Astrocyte of the hippocampus (primary cell): ENCODE data around the gene PRG2.

Experiments
- DNase-seq: peaks from one replicate; pipeline ENCODE4 v3.0.0; 2011; ENCODE audit warnings: low read depth, low spot score

Gene PRG2

DNA sequence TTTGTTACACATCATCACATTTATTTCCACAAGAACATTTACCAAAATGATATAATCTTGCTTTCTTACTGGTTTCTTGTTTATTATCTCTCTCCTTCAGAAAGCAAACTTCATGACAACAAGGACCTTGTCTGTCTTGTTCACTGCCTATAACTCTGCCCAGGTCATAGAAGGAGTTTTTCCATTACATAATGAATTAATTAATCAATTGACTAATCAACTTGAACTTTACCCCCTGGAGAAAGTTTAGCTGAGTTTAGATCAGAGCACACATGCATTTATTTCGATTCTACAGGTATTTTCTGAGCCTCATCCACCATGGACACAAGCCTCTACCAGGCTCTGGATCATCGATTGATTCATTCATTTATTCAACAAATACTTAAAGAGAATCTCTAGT lies 6.3 kb upstream of the PRG2 start:
- DNase-seq = no peak

DNA sequence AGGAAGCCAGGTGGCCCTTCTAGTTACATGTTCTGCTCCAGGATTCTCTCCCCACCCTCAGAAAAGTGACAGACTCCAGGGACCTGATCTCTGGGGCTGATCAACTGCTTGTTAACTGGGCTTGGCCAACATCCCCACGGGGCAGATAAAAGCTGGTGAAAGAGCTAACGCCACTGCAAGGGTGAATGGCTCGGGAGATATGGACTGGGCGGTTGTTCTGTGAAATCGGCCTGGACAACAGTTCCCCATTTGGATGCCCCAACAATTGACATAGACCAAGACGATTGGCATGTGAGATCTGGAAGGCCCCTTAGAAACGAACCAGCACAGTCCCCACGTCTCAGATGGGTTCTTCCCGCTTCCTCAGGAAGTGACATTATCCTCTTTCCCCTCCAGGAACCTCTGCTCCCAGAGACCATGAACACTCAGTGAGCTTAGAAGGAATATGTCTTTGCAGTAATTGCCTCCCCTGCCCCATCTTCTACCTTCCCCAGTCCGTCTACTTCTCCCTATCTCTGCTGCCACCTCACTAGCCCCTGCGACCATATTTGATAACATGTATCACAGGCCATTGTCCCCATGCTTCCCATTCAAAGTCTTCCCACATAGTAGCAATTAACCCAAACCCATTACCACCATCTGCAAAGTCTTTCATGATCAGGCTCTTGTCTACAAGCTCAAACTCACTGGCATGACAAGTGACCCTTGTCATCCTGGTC lies 5.6 kb upstream of the PRG2 start:
- DNase-seq = no peak

DNA sequence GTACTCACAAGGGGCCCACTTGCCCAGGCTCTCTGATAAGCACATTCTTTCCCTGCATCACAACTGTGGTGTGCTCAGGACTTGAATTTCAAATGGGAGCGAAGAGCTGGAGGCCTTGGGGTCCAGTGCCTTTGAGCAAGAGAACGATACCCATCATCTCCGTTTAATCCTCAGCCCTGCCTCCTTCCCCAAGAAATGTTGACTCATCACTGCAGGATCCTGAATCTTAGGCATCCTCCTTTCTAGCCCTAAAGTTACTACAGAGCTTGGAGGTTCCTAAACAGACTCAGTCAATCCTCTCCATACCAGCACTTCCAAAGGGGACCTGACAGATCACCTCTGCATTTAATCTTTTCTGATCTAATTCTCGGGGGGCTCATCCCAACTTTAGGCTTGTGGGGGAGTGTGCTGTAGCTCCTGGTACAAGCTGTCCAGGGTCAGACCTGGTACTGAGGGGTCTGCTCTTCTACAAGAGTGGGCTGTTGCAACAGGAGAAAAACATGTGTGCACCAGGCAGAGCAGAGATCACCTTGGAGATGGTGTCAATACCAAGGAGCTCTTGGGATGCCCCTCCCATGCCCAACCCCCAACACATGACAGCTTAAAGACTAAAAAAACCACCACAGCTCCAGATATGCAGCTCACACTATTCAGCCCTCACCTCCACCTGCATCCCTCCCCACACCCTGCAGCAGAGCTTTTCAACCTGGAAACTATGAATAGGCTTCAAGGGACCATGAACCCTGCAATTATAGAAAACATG lies 3.9 kb upstream of the PRG2 start:
- no peak for DNase-seq

DNA sequence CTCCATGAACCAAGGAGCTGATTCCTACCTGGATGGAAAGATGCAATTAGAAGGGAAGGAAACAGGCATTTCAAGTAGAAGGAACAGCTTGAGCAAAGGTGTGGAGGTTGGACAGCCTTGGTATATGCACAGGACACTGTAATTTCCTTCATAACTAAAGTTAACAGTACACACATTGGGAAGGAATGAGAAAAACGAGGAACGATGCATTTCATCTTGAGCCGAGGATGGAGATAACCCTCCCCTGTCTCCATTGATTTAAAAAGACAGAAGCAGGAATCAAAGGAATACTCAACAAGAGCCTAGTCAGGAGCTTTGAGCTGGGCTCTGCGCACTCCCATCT lies 2.3 kb upstream of the PRG2 start:
- DNase-seq = no peak

DNA sequence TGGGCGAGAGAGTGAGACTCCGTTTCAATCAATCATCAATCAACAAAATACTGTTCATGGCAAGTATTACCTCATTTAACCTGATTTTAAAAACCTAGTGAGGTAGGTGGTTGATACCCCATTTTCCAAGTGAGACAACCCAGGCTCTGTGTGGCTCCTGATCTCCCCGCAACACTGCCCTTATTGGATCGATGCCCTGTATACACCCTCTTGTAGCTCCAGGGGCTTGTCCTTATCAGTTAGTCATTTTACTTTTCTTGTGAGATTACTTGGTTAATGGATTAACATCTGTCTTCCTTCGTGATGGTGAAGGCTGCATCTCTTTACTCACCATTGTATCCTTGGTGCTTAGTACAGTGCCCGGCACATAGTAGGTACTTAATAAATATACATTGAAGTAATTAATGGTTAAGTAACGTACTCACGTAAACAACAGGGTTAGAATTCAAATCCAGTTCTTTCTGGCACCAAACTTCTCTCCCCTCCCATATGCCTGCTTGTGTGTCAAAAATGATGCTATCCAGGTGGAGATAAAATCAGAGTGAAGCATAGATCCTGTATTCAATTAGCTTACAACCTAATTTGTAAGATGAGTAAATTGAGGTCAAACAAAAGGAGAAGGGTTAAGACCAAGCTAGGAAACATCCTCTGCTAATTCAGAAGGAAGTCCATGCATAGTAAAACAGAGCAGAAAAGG lies 1.8 kb upstream of the PRG2 start:
- no peak for DNase-seq

DNA sequence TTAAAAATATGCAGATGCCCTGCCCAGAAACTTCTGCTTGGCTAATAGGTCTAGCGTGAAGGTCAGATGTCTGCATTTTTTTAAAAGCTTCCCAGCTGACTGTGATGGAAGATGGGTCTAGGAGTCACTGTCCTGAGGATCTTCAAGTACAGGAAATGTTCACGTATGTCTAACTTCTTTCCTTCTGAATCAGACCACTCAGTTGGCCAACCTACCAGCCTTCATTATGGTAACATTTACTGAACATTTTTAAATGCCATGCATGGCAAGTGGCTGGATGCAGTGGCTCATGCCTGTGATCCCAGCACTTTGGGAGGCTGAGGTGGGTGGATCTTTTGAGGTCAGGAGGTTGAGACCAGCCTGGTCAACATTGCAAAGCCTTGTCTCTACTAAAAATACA lies 1.1 kb upstream of the PRG2 start:
- DNase-seq = no peak

DNA sequence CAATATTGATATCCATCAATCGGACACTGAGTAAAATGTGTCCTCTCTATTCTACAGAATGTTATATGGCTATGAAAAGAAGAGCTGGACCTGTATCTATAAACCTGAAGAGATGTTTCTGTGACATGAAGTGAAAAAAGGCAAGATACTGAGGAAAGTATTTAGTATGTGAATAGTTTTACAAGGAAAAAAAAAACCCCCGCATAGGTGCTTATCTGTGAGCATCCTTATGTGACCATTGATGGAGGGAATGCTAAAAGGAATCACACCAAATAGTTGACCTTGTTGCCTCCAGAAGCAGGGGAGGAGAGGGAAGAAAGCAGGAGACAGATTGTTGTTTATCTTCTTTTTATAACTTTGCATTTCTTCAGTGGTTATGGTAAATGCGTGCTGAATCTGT lies 661 bp upstream of the PRG2 start:
- DNase-seq = no peak

DNA sequence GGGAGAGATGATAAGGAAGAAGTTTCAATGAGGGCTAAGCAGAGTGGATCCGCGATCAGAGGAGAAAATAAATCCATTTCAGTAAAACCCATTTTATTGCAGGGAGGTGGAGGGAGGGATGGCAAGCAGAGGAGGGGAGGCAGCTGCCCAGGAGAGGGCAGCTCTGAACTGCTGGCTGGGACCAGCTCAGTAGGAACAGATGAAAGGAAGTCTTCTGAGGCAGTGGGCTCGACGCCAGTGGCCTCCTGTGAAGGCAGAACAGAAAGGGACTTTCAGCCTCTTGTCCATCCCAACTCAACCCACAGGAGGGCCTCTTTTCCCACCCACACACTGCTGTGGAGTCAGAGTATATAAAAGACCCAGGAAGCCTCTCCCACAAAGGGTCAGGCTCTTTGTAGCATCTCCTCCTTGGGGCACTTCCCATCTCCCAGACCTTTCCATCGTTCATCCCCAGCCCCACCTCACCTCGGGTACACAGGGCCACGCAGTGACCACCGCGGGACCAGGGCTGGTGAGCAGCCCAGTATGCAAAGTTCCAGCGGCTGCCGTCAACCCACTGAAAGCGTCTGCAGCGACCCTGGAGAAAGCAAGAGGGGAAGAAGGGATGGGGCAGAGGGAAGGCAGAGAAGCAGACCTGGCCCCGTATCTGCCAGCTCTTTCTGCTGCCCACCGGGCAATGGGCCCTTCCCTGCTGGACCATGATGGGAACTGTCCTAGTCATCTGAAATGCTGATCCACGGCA lies 3.0 kb downstream of the PRG2 start:
- no peak for DNase-seq

DNA sequence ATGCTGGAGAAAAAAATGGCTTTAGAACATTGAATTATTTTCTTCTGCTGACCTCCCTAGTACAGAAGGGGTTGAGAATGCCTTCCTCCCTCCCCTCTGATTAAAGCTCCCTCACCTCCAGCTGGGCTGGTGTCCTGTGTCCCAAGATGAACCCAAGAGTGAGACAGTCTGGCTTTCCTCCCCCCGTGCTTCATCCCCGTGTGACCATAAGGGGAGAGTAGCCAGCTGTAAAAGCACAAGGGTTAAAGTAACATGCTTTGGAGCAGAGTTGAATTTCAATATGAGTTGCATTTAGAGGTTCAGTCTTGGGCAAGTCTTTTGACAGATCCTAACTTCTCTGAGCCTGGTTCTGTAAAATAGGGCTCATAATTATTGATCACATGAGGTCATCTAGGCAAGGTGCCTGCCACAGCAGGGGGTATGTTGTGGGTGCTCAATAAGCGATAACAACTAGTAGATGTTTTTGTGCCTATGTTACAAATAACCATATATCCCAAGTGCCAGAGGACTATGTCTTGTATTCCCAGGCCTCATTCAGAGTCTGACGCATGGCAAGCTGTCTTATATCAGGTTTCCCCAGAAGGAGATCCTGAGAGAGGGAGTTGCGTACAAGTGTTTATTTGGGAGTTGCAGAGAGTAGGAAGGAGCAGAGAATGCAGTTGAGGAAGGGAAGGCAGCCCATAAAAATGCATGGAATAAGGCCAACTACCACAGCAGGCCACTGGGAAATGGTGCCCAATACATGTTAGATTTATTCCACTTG lies 4.1 kb downstream of the PRG2 start:
- DNase-seq = no peak

DNA sequence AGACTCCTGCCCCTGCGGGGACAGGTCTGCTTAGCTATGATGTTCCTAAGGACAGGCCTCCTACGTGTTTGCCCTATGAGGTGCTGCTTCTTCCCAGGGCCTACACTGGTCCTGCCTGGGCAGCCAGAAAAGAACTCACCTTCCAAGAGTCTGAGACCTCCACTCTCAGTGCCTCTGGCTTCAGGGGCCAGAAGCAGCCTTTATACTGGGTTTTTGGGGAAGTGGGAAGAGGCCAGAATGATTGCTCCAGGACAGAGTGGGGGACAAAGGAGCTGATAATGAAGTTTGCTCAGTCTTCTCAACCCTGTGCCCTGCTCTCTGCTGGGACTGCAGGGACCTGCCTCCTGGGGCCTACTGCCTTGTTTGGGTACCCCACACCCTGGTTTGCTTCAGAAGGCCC lies 9.5 kb downstream of the PRG2 start, which contains the start of gene PRG3:
TSS of gene PRG3 (minus strand) at position 176 of the 400 bp plus-strand sequence. CDS start 442 bp downstream, outside the sequence.
- DNase-seq = no peak

DNA sequence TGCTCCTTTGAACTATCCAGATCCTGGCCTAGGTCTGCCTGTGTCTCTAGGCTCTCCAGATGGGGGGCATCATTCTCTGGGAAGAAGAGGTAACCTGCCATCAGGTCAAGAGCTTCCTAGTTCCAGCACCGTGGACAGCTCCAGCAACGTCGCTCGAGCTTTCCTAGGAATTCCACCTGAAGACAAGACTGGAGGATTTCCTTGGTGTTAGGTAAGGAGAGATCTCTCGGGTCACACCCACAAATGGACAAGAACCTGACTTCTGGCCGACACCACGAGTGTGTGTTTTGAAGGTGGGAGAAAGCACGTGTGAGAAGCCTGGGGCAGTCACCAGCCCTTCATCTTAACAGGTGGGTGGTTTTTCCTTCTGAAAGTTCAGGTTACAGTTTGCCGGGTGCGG lies 10.7 kb downstream of the PRG2 start:
- peak; percentile 56 for DNase-seq

DNA sequence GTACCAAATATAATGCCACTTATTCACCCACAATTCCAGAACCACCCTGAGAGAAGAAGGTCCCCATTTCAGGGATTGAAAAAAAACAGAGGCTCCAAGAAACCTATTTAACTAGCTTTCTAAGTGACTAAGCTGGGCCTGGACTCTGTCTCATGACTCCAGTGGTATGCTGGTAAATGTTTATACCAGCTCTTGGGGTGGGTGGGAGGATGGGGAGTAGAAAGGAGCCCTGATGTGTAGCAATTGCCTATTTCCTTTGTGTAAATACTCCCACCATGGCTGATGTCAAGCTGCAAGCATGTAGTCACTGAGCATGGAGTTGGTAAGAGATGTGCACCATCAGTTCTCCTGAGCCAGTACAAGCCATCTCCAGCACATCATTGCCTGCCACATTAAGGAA lies 12.3 kb downstream of the PRG2 start:
- DNase-seq = no peak

DNA sequence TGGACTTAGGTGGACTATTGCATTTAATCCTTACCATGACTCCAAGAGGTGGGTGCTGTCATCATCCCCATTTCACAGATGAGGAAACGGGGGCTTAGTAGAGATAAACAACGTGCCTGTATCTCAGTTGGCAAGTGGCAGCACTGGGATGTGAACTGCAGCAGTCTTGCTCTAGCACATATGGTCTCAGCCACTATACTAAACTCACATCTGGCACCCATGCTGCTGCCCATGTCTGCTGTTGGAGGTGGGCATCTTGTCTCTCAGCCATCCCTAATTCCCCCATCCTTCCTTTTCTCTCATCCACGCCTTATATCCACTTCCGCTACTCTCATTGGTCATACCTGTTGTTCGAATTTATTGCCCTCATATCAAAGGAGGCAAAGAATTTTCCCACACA lies 13.3 kb downstream of the PRG2 start:
- DNase-seq = no peak

DNA sequence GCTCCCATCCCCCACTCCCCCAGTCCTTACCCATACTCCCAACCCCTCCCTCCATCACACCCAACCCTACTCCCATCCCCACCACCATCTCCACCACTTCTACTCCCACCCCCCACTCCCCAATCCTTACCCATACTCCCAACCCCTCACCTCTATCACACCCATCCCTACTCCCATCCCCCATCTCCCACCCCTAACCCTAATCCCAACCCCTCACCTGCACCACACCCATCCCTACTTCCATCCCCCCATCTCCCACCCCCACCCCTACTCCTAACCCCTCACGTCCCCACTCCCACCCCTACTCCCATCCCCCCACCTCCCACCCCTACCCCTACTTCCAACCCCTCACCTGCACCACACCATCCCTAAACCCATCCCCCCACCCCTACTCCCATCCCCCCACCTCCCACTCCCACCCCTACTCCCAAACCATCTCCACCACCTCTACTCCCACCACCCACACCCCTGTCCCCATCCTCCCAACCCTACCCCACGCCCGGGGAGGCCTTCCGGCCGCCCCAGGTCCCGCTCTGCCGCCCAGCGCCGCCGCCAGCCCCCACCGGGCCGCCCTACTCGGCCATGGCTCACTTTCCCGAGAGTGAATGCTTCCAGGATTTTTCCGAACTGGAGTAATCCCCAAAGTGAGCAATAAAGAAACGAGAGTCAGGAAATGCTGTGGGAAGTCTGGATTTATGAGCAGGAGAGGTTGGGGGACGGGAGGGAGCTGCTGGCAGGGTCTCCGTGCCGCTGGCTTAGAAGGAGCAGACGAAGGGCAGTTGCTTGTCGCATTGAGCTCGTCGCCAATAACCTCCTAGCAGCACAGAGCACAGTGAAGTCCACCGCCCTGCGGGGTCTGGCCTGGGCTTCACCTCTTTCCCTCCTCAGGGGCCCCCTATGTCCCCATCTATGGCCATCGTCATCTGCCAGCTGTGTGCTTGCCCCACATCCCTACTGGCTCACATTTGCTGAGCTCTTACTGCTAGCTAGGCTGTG lies 14.1 kb downstream of the PRG2 start:
- no peak for DNase-seq

DNA sequence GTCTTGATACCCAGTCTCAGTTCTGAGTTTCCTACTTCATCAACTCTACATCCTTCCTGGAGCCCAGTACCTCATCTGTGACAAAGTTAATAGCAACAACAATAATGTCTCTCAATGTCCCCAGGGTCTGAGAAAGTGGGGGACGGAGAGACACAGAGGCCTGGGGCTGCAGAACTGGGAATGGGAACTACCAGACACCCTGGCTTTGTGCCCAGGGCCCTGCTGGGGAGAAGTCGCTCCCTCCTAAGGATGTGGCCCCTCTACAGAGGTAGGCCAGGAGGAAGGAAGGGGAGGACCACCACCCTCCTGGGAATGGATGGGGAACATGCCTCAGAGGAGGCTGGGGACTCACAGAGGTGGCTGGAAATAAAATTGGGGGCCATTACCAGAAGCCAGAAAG lies 15.0 kb downstream of the PRG2 start:
- no peak for DNase-seq

DNA sequence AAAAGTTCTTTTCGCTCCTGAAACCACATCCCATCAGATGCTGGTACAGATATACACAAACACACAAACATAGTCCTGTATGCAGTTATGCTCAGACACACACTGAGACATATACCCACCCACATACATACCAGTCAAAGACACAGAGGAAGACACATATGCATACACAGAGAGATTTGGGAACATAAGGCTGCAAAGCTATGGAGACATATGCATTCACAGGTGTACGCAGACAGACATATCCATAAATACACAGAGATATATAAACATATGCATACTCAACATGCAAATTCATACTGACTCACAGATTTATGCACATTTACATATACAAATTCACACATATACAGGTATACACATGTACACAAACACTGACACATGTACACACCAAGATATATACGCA lies 15.5 kb downstream of the PRG2 start:
- DNase-seq = no peak

DNA sequence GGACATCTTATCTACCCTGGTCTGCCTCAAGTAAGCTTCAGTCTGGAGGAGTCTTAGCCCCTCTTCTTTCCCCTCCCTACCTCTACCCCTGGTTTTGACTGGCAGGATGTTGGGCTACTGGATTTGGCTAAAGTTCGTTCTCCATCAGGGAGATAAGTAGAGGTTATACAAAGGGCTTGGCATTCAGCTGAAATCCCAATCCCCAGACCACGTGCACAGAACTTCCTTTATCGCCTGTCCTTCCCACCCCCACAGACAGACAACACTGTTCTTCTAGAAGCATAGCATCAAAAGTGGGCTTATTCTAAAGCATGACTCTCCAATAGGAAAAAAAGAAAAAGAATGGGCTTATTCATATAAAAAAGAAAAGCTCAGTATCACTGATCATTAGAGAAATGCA lies 17.3 kb downstream of the PRG2 start:
- no peak for DNase-seq

DNA sequence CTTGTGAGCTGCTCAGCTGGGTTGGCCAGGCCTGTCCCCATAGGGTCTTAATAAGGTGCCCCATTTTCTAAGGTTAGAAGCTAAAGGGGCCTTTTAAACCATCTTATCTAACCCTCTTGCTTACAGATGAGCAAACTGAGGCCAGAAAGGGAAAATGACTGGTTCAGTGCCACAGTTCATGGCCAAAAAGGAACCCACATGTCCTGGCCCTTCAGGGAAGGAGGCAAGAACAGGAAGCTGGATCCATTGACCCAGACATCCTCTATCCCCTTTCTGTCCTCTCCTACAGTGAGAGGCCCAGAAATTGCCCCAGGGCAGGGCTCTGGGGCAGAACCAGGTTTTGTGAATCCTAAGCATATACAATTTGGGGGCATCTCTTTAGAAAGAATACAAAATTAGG lies 19.5 kb downstream of the PRG2 start:
- DNase-seq = no peak

DNA sequence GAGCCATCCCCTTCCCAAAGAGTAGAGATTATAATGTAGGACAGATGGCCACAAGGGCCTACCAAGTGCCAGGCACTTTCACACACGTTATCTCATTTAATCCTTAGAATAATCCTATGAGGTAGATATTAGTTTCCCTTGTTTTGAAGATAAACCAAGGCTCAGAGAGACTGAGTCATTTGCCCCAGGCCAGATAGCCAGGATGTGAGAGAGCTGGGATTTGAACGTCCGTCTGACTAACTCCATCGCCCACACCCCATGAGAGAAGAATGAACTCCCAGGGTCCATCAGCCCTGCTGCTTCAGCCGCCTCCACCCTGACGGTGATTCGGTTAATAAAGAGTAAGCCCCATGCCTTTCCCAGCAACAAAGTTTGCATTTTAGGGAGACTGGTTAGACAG lies 20.2 kb downstream of the PRG2 start:
- no peak for DNase-seq

DNA sequence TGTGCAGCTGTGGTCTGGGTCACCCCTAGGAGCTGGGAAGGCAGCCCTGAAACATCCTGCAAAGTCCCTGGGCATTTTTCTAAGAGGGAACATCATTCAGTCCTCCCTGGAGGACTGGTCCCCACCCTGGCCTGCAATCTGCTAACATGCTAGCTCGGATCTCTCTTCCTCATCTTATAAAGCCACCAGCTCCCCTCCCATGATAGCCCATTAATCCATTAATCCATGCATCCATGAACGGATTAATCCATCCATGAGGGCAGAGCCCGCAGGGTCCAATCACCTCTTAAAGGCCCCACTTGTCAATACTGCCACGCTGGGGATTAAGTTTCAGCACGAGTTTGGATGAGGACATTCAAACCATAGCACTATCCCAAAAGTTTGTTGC lies 21.6 kb downstream of the PRG2 start:
- no peak for DNase-seq
